Activated T-cell treated with anti-CD3 and anti-CD28 coated beads, Interleukin-2, amount 50 U/mL, for 4 hours (primary cell): ENCODE results near the gene NFIC. TPM values are rescaled to one million over a fixed set of nuclear protein-coding genes. Genes with fewer than 3 reads are reported as not detected.
A peak's percentile ranks its signal among the peaks of the same experiment; 100 is the strongest.

ENCODE experiments used
- ATAC-seq, 2 donors: fragments of 200-7000 bp; cut with Tn5 transposase; one replicate each; pipeline ENCODE4 v1.10.0; 2021
- DNase-seq: peaks from one replicate; pipeline ENCODE4 v3.0.0-alpha.2; 2020
- H3K27me3 Mint-ChIP-seq: one replicate; pipeline ENCODE4 v1.8.0; 2021; ENCODE audit warnings: low read depth, mixed read lengths
- H3K36me3 Mint-ChIP-seq: one replicate; pipeline ENCODE4 v1.8.0; 2022; ENCODE audit warnings: mixed read lengths; ENCODE audit not compliant: insufficient read depth
- H3K4me1 Mint-ChIP-seq: one replicate; pipeline ENCODE4 v1.8.0; 2021; ENCODE audit warnings: low read depth, mixed read lengths
- H3K4me3 Mint-ChIP-seq: one replicate; pipeline ENCODE4 v1.8.0; 2021; ENCODE audit warnings: mild to moderate bottlenecking, moderate library complexity, mixed read lengths
- H3K9me3 Mint-ChIP-seq: one replicate; pipeline ENCODE4 v1.8.0; 2021; ENCODE audit warnings: mixed read lengths
- total RNA-seq, 3 donors: library from RNA; stranded (reverse); gene quantifications; one replicate each; pipeline ENCODE4 v1.2.1, GENCODE V29; 2021

NFIC gene
- total RNA-seq, 3 donors from 2014 or later: 26.0 to 33.6 (median 30.3) TPM

DNA sequence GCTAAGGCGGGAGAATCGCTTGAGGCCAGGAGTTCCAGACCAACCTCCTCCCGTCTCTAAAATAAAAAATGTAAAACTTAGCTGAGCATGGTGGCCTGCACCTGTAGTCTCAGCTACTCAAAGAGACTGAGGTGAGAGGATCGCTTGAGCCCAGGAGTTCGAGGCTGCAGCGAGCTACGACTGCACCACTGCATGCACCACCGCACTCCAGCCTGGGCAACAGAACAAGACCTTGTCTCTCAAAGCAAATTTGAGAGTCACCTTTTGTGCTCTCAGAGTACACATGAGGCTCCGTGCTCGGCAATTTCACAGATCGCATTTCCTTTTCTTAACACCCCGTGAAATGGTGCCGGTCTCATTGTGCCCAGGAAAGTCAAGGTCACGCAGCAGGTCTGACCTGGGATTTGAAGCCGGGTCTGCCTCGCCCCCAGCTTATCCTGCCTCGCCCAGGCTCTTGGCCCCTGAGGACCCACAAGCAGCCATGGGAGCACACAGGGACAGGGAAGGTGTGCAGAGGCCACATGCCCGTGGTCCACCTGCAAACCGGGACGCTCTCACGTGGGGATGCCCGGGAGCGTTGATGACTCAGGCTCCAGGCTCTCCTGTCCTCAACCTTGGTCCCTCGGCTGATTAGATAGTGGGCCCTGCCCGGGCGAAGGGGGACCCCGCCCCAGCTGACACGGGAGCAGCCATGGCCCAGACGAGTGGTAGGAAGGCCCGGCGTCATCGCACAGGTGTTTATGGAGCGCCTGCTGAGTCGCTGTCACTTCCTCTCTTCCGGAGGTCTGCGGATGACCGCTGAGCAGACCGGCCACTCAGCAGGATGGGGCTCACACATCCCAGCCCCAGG lies 115.1 kb downstream of the NFIC start:
- DNase-seq (no peak), ATAC-seq (no peak)
- no peaks in the 10 kb centered on the region for H3K9me3 Mint-ChIP-seq
- H3K36me3 Mint-ChIP-seq: no peaks in the 10 kb centered on the region
- H3K4me3 Mint-ChIP-seq: no peak overlapping the region
- H3K4me1 Mint-ChIP-seq: peaks cover 10% of the 10 kb centered on the region
- peaks cover 2% of the 10 kb centered on the region for H3K27me3 Mint-ChIP-seq

DNA sequence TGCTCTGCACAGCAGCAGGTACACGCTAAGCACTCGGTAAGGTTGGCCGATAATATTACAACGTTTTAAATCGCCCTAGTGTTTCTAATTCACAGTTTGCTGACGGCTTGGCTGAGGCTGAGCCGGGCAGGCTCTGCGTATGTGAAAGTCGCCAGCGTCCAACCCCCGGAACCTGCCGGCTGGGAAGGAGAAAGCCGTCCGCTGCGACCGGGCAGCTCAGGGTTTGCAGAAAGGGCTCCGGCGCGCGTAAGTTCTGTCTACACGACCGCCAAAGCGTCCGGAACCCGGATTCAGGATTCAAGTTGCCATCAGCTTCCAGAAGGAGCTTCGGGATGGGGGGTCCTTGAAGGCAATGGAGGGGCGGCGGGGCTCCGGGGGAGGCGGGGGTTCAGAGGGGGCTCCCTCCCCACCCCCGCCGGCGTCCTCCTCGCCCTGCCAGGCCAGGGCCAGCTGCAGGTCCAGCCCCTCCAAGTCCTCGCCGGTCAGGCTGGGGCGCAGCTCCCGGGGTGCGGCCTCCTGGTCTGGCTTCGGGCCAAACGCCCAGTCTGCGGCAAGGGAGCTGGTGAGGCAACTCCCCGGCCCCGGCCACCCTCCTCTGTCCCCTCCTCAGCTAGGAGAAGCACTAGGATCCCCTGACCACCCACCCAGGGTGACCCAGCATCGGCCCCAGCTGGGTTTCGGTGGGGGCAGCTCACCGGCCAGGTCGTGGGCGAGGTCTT lies 116.3 kb downstream of the NFIC start:
- Mint-ChIP-seq H3K27me3 (peaks cover 2% of the 10 kb centered on the region), H3K4me1 (peaks cover 10% of the 10 kb centered on the region), H3K36me3 (no peaks in the 10 kb centered on the region), H3K9me3 (no peaks in the 10 kb centered on the region), H3K4me3 (no peak overlapping the region)
- ATAC-seq: no peak
- DNase-seq: no peak

DNA sequence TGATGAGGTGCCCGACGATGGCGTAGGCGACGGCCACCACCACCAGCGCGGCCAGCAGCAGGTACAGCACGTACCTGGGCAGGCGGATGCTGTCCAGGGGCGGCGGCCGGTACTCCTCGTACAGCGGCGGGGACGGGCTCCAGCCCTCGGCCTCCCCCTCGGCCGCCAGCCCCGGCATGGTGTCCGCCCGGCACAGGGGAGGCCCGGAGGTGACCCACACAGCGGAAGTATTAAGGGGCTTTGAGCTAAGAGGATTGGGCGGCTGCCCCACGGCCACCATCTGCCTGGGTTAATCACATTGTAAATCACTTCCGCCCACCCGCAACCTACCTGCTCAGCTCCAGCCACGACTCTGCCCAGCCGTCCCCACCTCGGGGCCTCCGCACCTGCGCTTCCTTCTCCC lies 116.8 kb downstream of the NFIC start, which contains the start of gene SMIM44:
TSS of gene SMIM44 (minus strand) at position 216 of the 403 bp plus-strand sequence. CDS start at position 178, 38 bp downstream.
- DNase-seq: no peak
- no peak for ATAC-seq
- no peaks in the 10 kb centered on the region for H3K9me3 Mint-ChIP-seq
- peaks cover 4% of the 10 kb centered on the region for H3K36me3 Mint-ChIP-seq
- H3K4me3 Mint-ChIP-seq: no peak within 1 kb of the TSS
- peaks cover 6% of the 10 kb centered on the region for H3K4me1 Mint-ChIP-seq
- peaks cover 2% of the 10 kb centered on the region for H3K27me3 Mint-ChIP-seq

DNA sequence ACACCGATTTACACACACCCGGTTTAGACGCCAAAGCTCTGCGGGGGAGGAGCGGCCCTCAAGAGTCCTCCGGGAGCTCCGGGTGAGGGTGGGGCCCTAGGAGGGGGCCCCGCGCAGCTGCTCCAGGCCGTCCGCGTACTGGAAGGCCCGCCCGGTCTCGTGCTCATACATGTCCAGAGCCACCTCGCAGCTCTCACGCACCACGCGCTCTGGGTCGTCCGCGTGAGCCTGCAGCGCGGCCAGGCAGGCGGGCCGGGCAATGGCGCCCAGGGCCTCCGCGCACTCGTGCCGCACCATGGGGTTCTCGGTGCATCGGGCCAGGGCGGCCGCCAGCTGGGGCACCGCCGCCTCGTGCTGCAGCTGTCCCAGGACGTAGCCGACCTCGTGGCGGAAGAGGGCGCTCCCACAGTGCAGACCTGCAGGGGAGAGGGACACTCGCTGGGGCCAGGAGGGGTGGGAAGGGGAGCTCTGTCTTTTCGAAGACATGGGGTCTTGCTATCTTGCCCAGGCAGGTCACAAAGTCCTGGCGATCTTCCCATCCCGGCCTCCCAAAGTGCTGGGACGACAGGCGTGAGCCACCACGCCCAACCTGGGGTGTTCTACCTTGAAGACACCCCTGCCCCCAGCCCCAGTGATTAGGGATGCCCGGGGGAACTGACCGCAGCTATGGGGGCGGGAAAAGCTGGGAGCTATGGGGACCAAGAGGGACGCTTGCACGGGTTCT lies 125.2 kb downstream of the NFIC start:
- Mint-ChIP-seq H3K4me1 (peaks cover 8% of the 10 kb centered on the region), H3K9me3 (no peaks in the 10 kb centered on the region)
- ATAC-seq: no peak

GRCh38 chr19:3492131-3492839 lies 125.9 kb downstream of the NFIC start:
- H3K36me3 Mint-ChIP-seq: peaks cover 27% of the 10 kb centered on the region
- DNase-seq: no peak
- peaks cover 11% of the 10 kb centered on the region for H3K4me1 Mint-ChIP-seq
- no peak overlapping the region for H3K4me3 Mint-ChIP-seq
- ATAC-seq: no peak
- H3K9me3 Mint-ChIP-seq: no peaks in the 10 kb centered on the region
- no peaks in the 10 kb centered on the region for H3K27me3 Mint-ChIP-seq

More for the DNA sequence above, 125.2 kb downstream of the NFIC start:
- H3K36me3 Mint-ChIP-seq: peaks cover 22% of the 10 kb centered on the region
- no peak overlapping the region for H3K4me3 Mint-ChIP-seq
- DNase-seq: no peak
- H3K27me3 Mint-ChIP-seq: no peaks in the 10 kb centered on the region

DNA sequence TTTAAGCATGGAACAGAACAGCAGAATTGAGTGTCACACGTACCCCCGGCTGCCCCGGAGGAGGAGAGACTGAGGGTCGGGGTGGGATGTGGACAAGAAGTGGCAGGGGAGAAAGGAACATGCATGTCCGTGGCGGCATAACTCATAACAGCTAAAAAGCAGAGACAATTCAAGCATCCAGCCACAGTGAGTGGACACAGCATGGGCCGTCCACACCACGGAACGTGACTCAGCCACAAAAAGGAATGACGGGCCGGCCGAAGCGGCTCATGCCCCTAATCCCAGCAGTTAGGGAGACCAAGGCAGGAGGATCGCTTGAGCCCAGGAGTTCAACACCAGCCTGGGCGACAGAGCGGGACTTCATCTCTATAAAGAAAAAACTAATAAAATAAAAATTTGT lies 126.5 kb downstream of the NFIC start:
- ATAC-seq (no peak), DNase-seq (no peak)
- Mint-ChIP-seq H3K36me3 (peaks cover 28% of the 10 kb centered on the region), H3K4me3 (no peak overlapping the region), H3K4me1 (peaks cover 12% of the 10 kb centered on the region), H3K9me3 (no peaks in the 10 kb centered on the region), H3K27me3 (no peaks in the 10 kb centered on the region)

GRCh38 chr19:3493651-3494050 lies 127.3 kb downstream of the NFIC start:
- H3K27me3 Mint-ChIP-seq: no peaks in the 10 kb centered on the region
- peaks cover 14% of the 10 kb centered on the region for H3K4me1 Mint-ChIP-seq
- peaks cover 24% of the 10 kb centered on the region for H3K36me3 Mint-ChIP-seq
- H3K4me3 Mint-ChIP-seq: no peak overlapping the region
- H3K9me3 Mint-ChIP-seq: no peaks in the 10 kb centered on the region
- DNase-seq (no peak), ATAC-seq (no peak)

DNA sequence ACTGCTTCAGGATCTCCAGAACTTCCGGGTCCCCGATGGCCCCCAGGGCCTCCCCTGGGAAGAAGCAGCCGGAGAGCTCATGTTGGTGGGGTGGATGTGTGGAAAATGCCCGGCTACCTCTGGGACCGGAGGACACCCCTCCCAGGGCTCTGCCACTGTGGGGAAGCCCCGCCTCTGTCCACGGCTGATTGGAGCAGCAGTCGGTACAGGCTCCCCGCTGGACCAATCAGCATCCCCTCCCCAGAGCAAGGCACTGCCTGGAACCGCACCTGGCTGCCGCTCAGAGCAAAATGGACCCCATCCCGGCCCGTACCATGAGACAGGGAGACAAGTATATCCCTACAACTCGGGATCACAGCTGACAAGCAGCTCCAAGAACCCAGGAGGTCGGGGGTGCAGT lies 127.7 kb downstream of the NFIC start:
- no peak for DNase-seq
- ATAC-seq: peak; percentile 80 to 82
- H3K4me1 Mint-ChIP-seq: peaks cover 16% of the 10 kb centered on the region
- no peaks in the 10 kb centered on the region for H3K9me3 Mint-ChIP-seq
- H3K27me3 Mint-ChIP-seq: no peaks in the 10 kb centered on the region
- peaks cover 25% of the 10 kb centered on the region for H3K36me3 Mint-ChIP-seq
- H3K4me3 Mint-ChIP-seq: peak overlapping the region; percentile 11

DNA sequence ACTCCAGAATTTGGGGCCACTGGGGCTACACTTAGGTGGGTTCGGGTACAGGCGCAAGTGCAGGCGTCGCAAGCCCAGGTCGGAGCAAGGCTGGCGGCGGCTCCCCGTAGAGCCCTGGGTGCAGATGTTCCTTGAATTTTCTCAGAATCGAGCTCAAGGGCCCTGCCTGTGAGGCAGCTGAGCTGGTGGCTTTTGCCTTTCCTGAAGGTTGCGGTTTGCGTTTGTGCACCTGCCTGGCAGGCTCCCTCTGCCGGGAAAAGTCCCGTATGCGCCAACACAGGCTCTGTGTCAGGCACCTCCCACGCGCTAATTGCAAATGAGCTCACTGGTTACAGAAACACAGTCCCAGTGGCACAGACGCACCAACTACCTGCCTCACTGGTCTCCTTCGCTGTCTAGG lies 128.2 kb downstream of the NFIC start:
- ATAC-seq (peak; percentile 78 to 86), DNase-seq (peak; percentile 61)
- H3K27me3 Mint-ChIP-seq: no peaks in the 10 kb centered on the region
- H3K4me3 Mint-ChIP-seq: peak overlapping the region; percentile 11
- H3K9me3 Mint-ChIP-seq: no peaks in the 10 kb centered on the region
- peaks cover 25% of the 10 kb centered on the region for H3K36me3 Mint-ChIP-seq
- peaks cover 20% of the 10 kb centered on the region for H3K4me1 Mint-ChIP-seq

GRCh38 chr19:3496392-3497273 lies 130.2 kb downstream of the NFIC start:
- no peaks in the 10 kb centered on the region for H3K27me3 Mint-ChIP-seq
- ATAC-seq: no peak
- peaks cover 25% of the 10 kb centered on the region for H3K36me3 Mint-ChIP-seq
- H3K4me1 Mint-ChIP-seq: peaks cover 27% of the 10 kb centered on the region
- DNase-seq: no peak
- no peak overlapping the region for H3K4me3 Mint-ChIP-seq
- H3K9me3 Mint-ChIP-seq: no peaks in the 10 kb centered on the region

GRCh38 chr19:3497757-3498520 lies 131.6 kb downstream of the NFIC start:
- ATAC-seq: no peak
- no peaks in the 10 kb centered on the region for H3K9me3 Mint-ChIP-seq
- peaks cover 27% of the 10 kb centered on the region for H3K4me1 Mint-ChIP-seq
- H3K4me3 Mint-ChIP-seq: no peak overlapping the region
- H3K27me3 Mint-ChIP-seq: no peaks in the 10 kb centered on the region
- peaks cover 23% of the 10 kb centered on the region for H3K36me3 Mint-ChIP-seq
- DNase-seq: no peak

GRCh38 chr19:3499738-3500428 lies 133.5 kb downstream of the NFIC start:
- no peaks in the 10 kb centered on the region for H3K27me3 Mint-ChIP-seq
- peak; percentile 3 to 22 for ATAC-seq
- H3K4me3 Mint-ChIP-seq: peak overlapping the region; percentile 94
- no peaks in the 10 kb centered on the region for H3K9me3 Mint-ChIP-seq
- H3K4me1 Mint-ChIP-seq: peaks cover 25% of the 10 kb centered on the region
- no peak for DNase-seq
- H3K36me3 Mint-ChIP-seq: peaks cover 18% of the 10 kb centered on the region
